HG02884 (cell line): Measurements from ENCODE around the gene HEPACAM.
A peak's percentile ranks its signal among the peaks of the same experiment; 100 is the strongest.
"Not testable (repeated sequence)": the region's sequence is repeated elsewhere in the genome, so short reads cannot be mapped to it uniquely, and the experiment has no call there.

Experiments used
- ATAC-seq: cut with Tn5 transposase; IDR thresholded peaks from one replicate; pipeline ENCODE4 v1.9.1; 2021; ENCODE audit warnings: mild to moderate bottlenecking, moderate library complexity; ENCODE audit not compliant: unreplicated experiment

HEPACAM gene

GRCh38 chr11:124935548-124936514 lies at the start of gene HEPACAM:
Gene HEPACAM, minus strand, starts transcription at chr11:124936047. Its CDS starts 41 bp downstream, at chr11:124936006.
- ATAC-seq: no peak

GRCh38 chr11:124984512-124984854 lies 48.6 kb upstream of the HEPACAM start:
- ATAC-seq: no peak

GRCh38 chr11:124983674-124984511 lies 48.0 kb upstream of the HEPACAM start:
- ATAC-seq: no peak

GRCh38 chr11:124982043-124982442 lies 46.2 kb upstream of the HEPACAM start:
- no peak for ATAC-seq

- ATAC-seq: no peak
Observed at GRCh38 chr11:124978316-124978715, 42.5 kb upstream of the HEPACAM start.

GRCh38 chr11:124977006-124977405 lies 41.2 kb upstream of the HEPACAM start:
- ATAC-seq: no peak

GRCh38 chr11:124976531-124976930 lies 40.7 kb upstream of the HEPACAM start:
- ATAC-seq: no peak

GRCh38 chr11:124971810-124972209 lies 36.0 kb upstream of the HEPACAM start:
- ATAC-seq: no peak

GRCh38 chr11:124970925-124971324 lies 35.1 kb upstream of the HEPACAM start:
- no peak for ATAC-seq

GRCh38 chr11:124968197-124968596 lies 32.4 kb upstream of the HEPACAM start:
- not testable (repeated sequence) for ATAC-seq

- peak; percentile 96 for ATAC-seq
Observed at GRCh38 chr11:124961972-124962609, 26.2 kb upstream of the HEPACAM start.

- no peak for ATAC-seq
Observed at GRCh38 chr11:124955035-124955434, 19.2 kb upstream of the HEPACAM start.

- ATAC-seq: no peak
Observed at GRCh38 chr11:124954590-124954955, 18.7 kb upstream of the HEPACAM start.

GRCh38 chr11:124953753-124954589 lies 18.1 kb upstream of the HEPACAM start, which contains the start of gene CCDC15:
Gene CCDC15, plus strand, starts transcription at chr11:124954202. Its CDS starts 531 bp downstream, at chr11:124954733.
- peak; percentile 99 for ATAC-seq

- no peak for ATAC-seq
Observed at GRCh38 chr11:124951341-124951740, 15.5 kb upstream of the HEPACAM start.

- no peak for ATAC-seq
Observed at GRCh38 chr11:124950601-124951330, 14.9 kb upstream of the HEPACAM start.

- ATAC-seq: no peak
Observed at GRCh38 chr11:124946735-124947141, 10.9 kb upstream of the HEPACAM start.

GRCh38 chr11:124945826-124946225 lies 10.0 kb upstream of the HEPACAM start:
- no peak for ATAC-seq

GRCh38 chr11:124944565-124944964 lies 8.7 kb upstream of the HEPACAM start:
- no peak for ATAC-seq

GRCh38 chr11:124943741-124944140 lies 7.9 kb upstream of the HEPACAM start:
- ATAC-seq: no peak
